CD4-positive, alpha-beta T cell (primary cell): ENCODE measurements around the gene ERC2. TPM values are rescaled to one million over a fixed set of nuclear protein-coding genes. Genes with fewer than 3 reads are reported as not detected.

Experiments used
- ATAC-seq: fragments of 200-7000 bp; cut with Tn5 transposase; one replicate; pipeline ENCODE4 v1.10.0; 2022; ENCODE audit warnings: mild to moderate bottlenecking; ENCODE audit not compliant: poor library complexity
- CTCF ChIA-PET: fragments of 350-600 bp; sonication (Branson Sonifier 250); formaldehyde crosslinking; loops from one replicate; lab custom pipeline; 2021; ENCODE audit warnings: antibody characterized with exemption, inconsistent platforms; lab: Charles Lee
- POLR2A ChIA-PET: fragments of 350-600 bp; sonication (Branson Sonifier 250); formaldehyde crosslinking; loops from one replicate; lab custom pipeline; 2021; ENCODE audit warnings: antibody characterized with exemption, inconsistent platforms; lab: Charles Lee
- DNase-seq, 14 experiments: peaks; one replicate each; pipeline ENCODE4 v3.0.0-alpha.2; 2013 to 2020; ENCODE audit warnings: mixed read lengths in 2 of 14
- H3K27ac ChIP-seq, 2 donors: one replicate each; pipeline versions ENCODE4 v1.5.1 to v1.7.0; 2013; ENCODE audit warnings: low read length in 2 of 2, low read depth in 1 of 2, mild to moderate bottlenecking in 1 of 2
- H3K27me3 ChIP-seq, 2 experiments: 1 replicate in 1 of 2; 2 replicates in 1 of 2; pipeline versions ENCODE4 v1.6.1 to v1.7.0; 2013; ENCODE audit warnings: low read length in 2 of 2, control low read depth in 1 of 2, mild to moderate bottlenecking in 1 of 2, moderate library complexity in 1 of 2; ENCODE audit not compliant: insufficient read depth in 2 of 2, control insufficient read depth in 1 of 2
- H3K36me3 ChIP-seq: one replicate; pipeline ENCODE4 v1.6.1; 2013; ENCODE audit warnings: low read length, control low read depth; ENCODE audit not compliant: insufficient read depth
- H3K4me1 ChIP-seq: one replicate; pipeline ENCODE4 v1.6.1; 2013; ENCODE audit warnings: low read length, control low read depth; ENCODE audit not compliant: insufficient read depth
- H3K4me3 ChIP-seq: one replicate; pipeline ENCODE4 v1.5.1; 2013; ENCODE audit warnings: mild to moderate bottlenecking, low read length, moderate library complexity
- H3K9me3 ChIP-seq, 2 experiments: 1 replicate in 1 of 2; 2 replicates in 1 of 2; pipeline versions ENCODE4 v1.6.1 to v1.7.0; 2013; ENCODE audit warnings: low read length in 2 of 2, mild to moderate bottlenecking in 2 of 2, control low read depth in 1 of 2, moderate library complexity in 1 of 2; ENCODE audit not compliant: control insufficient read depth in 1 of 2, insufficient read depth in 1 of 2
- H3K27ac Mint-ChIP-seq: one replicate; pipeline ENCODE4 v1.8.0; 2020; ENCODE audit warnings: mixed read lengths
- H3K27me3 Mint-ChIP-seq: one replicate; pipeline ENCODE4 v1.8.0; 2021; ENCODE audit warnings: mixed read lengths
- H3K36me3 Mint-ChIP-seq: one replicate; pipeline ENCODE4 v1.8.0; 2021; ENCODE audit warnings: low read depth, mixed read lengths
- H3K4me1 Mint-ChIP-seq: one replicate; pipeline ENCODE4 v1.8.0; 2021; ENCODE audit warnings: low read depth, mixed read lengths
- H3K4me3 Mint-ChIP-seq: one replicate; pipeline ENCODE4 v1.8.0; 2020; ENCODE audit warnings: mild to moderate bottlenecking, mixed read lengths
- H3K9me3 Mint-ChIP-seq: one replicate; pipeline ENCODE4 v1.8.0; 2020; ENCODE audit warnings: mixed read lengths
- intact Hi-C, 2 experiments: fragments of 100-400 bp; cut with DNase I in 1 of 2; cut with micrococcal nuclease in 1 of 2; formaldehyde crosslinking; loops; one replicate each; pipeline versions ENCODE4 v1.15.1 to v1.9.0; 2023 to 2025; cut with DNase I, micrococcal nuclease
- total RNA-seq, 174 experiments: library from RNA in 2 of 174; stranded (reverse) in 2 of 174; gene quantifications; one replicate each; pipeline ENCODE4 v1.2.3 and lab custom pipeline; 2021 to 2026
- TF ChIP-seq, protein P1 (sequence below): fragments of 200-600 bp; IDR thresholded peaks from one replicate; pipeline ENCODE4 v1.8.0; 2022; ENCODE audit warnings: antibody characterized with exemption, mild to moderate bottlenecking

ERC2 gene
- total RNA-seq, 2 experiments from 2014 or later, result not detected

DNA sequence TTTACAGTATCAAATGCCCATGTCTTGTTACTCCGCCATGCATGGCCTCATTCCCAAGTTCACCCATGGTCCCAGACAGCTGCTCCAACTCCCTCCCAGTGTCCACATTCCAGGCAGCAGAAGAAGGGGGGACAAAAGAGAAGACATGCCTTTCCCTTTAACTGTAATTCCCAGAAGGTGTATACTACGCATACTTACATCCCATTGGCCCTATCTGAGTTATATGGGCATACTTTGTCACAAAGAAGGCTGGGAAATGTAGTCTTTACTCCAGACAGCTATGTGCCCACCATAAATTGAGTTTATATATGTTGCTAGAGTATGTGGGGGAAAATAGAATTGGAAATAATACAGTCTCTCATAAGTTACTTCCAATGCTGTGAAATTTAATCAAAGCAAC, 70.5 kb downstream of the ERC2 start:
- Mint-ChIP-seq H3K27ac (no peak overlapping the region), H3K4me3 (no peak overlapping the region), H3K27me3 (peaks cover 55% of the 10 kb centered on the region), H3K9me3 (no peaks in the 10 kb centered on the region), H3K4me1 (no peaks in the 10 kb centered on the region), H3K36me3 (no peaks in the 10 kb centered on the region)
- ATAC-seq, result no peak
- POLR2A ChIA-PET, result no interaction called here
- Histone ChIP-seq H3K4me3 (no peak overlapping the region), H3K27ac (no peak overlapping the region), H3K4me1 (no peaks in the 10 kb centered on the region), H3K9me3 (no peaks in the 10 kb centered on the region), H3K36me3 (no peaks in the 10 kb centered on the region), H3K27me3 (peaks cover 3 to 14% of the 10 kb centered on the region in 2 experiments)
- intact Hi-C loops, result no loop called here
- no peak for DNase-seq
- TF ChIP-seq, protein P1, sequence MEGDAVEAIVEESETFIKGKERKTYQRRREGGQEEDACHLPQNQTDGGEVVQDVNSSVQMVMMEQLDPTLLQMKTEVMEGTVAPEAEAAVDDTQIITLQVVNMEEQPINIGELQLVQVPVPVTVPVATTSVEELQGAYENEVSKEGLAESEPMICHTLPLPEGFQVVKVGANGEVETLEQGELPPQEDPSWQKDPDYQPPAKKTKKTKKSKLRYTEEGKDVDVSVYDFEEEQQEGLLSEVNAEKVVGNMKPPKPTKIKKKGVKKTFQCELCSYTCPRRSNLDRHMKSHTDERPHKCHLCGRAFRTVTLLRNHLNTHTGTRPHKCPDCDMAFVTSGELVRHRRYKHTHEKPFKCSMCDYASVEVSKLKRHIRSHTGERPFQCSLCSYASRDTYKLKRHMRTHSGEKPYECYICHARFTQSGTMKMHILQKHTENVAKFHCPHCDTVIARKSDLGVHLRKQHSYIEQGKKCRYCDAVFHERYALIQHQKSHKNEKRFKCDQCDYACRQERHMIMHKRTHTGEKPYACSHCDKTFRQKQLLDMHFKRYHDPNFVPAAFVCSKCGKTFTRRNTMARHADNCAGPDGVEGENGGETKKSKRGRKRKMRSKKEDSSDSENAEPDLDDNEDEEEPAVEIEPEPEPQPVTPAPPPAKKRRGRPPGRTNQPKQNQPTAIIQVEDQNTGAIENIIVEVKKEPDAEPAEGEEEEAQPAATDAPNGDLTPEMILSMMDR, result no peak
- CTCF ChIA-PET, result no interaction called here

DNA sequence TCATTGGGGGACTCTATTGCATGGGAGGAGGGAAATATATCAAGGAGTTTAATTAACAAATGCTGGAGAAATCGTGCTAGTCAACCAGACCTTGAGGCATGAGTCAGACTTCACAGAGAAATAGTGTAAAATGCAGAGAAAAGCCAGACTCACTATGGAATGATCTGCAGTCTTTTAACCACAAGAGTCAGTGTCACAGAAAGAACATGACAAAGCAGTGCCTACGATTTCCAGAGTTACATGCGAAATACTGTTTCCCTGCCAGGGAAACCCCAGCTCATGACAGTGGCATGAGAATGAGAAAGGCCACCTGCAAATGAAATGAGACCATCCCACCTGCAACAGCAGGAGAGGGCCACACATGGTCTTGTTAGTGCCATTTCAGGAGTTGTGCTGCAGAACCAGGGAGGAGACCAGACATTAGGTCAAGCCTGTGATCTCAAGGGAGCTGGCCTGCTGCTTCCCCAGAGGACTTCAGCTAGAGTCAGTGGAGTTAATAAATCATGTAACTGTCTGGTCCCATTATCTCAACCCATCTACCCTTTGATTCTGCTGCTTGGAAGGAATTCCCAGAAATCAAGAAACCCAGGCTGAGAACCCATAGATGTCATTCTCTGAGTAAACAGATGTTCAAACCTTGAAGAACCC, 79.0 kb downstream of the ERC2 start:
- H3K4me1 Mint-ChIP-seq, result no peaks in the 10 kb centered on the region
- H3K4me3 Mint-ChIP-seq, result no peak overlapping the region
- H3K36me3 ChIP-seq, result no peaks in the 10 kb centered on the region
- H3K9me3 Mint-ChIP-seq, result no peaks in the 10 kb centered on the region
- ATAC-seq (no peak), DNase-seq (no peak)
- TF ChIP-seq, protein P1, result no peak
- CTCF ChIA-PET, result no interaction called here
- H3K4me3 ChIP-seq, result no peak overlapping the region
- H3K27me3 Mint-ChIP-seq, result peaks cover 49% of the 10 kb centered on the region
- intact Hi-C loops, result no loop called here
- no peaks in the 10 kb centered on the region for H3K4me1 ChIP-seq
- POLR2A ChIA-PET, result no interaction called here
- H3K9me3 ChIP-seq, result no peaks in the 10 kb centered on the region
- no peak overlapping the region for H3K27ac Mint-ChIP-seq
- H3K27me3 ChIP-seq, result peaks cover 3 to 5% of the 10 kb centered on the region in 2 experiments
- H3K36me3 Mint-ChIP-seq, result no peaks in the 10 kb centered on the region
- no peak overlapping the region for H3K27ac ChIP-seq

DNA sequence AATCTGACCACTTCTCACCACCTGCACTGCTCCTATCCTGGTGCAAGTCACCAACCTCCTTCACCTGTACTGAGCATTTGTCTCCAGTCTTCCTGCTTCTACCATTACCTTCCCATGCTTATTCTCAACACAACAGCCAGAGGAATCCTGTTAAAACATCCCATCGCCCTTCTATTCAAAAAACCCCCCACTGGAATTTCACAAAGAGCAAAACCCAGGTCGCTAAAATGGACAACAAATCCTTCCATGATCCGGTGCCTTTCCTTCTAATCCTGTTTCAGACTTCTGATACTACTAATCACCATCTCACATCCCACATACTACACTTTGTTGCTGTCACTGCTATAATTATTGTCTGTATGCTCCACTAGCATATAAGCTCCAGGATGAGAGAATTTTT, 85.2 kb downstream of the ERC2 start:
- Histone ChIP-seq H3K27me3 (peaks cover 0 to 11% of the 10 kb centered on the region in 2 experiments), H3K4me3 (no peak overlapping the region), H3K27ac (no peak overlapping the region), H3K4me1 (no peaks in the 10 kb centered on the region), H3K9me3 (no peaks in the 10 kb centered on the region), H3K36me3 (no peaks in the 10 kb centered on the region)
- intact Hi-C loops, result no loop called here
- Mint-ChIP-seq H3K27me3 (peaks cover 19% of the 10 kb centered on the region), H3K4me3 (no peak overlapping the region), H3K9me3 (no peaks in the 10 kb centered on the region), H3K27ac (no peak overlapping the region), H3K4me1 (no peaks in the 10 kb centered on the region), H3K36me3 (no peaks in the 10 kb centered on the region)
- ATAC-seq (no peak), DNase-seq (no peak)
- ChIA-PET CTCF (no interaction called here), POLR2A (no interaction called here)
- TF ChIP-seq, protein P1, result no peak
